ENCODE data around the gene TNS2. TPM values are rescaled to one million over a fixed set of nuclear protein-coding genes. Genes with fewer than 3 reads are reported as not detected.
A peak's percentile ranks its signal among the peaks of the same experiment; 100 is the strongest.

The TNS2 gene
- total RNA-seq, 1 experiment from 2014 or later, result 3.4 TPM

DNA sequence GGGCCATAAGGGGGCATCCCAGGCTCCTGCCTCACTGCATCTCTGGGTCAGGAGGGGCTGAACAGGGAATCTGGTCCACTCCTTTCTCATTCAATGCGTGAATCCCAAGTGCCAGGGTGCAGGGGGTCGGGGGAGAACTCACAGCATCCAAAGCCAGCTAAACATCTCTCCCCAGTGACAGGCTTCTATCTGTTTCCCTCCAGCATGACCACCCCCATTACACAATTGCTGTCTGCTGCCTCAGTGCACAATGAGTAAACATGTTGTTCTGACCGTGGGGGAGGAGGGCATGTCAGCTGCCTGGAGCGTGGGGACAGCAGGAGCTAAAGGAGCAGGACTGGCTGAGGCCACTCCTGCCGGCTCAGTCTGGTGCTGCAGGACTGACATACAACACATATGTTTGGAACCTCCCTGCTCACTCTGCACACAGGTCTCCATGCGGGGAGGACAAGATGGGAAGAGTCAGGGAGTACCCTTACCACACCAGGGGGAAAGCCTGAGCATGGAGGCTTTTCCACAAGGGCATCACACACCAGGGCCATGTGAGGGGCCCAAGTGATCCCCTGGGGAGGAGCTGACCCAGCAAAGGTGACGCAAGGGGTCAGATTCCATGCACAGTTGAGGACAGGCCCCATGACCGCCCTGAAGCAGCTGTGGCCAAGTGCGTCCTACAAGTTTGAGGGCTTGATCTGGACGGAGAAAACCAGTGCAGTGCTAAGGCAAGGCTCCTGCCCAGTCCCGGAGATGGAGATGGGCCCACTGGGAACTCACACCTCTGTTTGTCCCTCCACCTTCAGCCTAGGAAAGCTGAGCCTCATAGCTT, 1.4 kb downstream of the TNS2 start:
- DNase-seq (ENCODE audit: low spot score), result no peak
- peaks cover 55% of the 10 kb centered on the region for H3K4me1 ChIP-seq (ENCODE audit: insufficient read depth, low read length, poor library complexity, severe bottlenecking)
- BruUV-seq (replicated peaks), result no TSS peak
- H3K9me3 ChIP-seq (ENCODE audit: low read depth, low read length, poor library complexity, severe bottlenecking), result no peaks in the 10 kb centered on the region
- no peaks in the 10 kb centered on the region for H3K36me3 ChIP-seq (ENCODE audit: insufficient read depth, low read length, poor library complexity, severe bottlenecking)
- TF ChIP-seq EZH2 (IDR thresholded peaks at IDR 0.05; ENCODE audit: borderline replicate concordance, low read depth, low read length, poor library complexity, severe bottlenecking), result no peak
- TF ChIP-seq, protein P1, sequence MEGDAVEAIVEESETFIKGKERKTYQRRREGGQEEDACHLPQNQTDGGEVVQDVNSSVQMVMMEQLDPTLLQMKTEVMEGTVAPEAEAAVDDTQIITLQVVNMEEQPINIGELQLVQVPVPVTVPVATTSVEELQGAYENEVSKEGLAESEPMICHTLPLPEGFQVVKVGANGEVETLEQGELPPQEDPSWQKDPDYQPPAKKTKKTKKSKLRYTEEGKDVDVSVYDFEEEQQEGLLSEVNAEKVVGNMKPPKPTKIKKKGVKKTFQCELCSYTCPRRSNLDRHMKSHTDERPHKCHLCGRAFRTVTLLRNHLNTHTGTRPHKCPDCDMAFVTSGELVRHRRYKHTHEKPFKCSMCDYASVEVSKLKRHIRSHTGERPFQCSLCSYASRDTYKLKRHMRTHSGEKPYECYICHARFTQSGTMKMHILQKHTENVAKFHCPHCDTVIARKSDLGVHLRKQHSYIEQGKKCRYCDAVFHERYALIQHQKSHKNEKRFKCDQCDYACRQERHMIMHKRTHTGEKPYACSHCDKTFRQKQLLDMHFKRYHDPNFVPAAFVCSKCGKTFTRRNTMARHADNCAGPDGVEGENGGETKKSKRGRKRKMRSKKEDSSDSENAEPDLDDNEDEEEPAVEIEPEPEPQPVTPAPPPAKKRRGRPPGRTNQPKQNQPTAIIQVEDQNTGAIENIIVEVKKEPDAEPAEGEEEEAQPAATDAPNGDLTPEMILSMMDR (conservative IDR thresholded peaks at IDR 0.05; ENCODE audit: low read depth, low read length), result no peak
- no peak overlapping the region for H3K27ac ChIP-seq (ENCODE audit: low read depth, low read length, poor library complexity, severe bottlenecking)
- intact Hi-C loops (cut with micrococcal nuclease; ENCODE audit: unreplicated experiment), result no loop called here
- ChIA-PET CTCF (no interaction called here), POLR2A (ENCODE audit: low non-redundant PET) (no interaction called here)
- no peaks in the 10 kb centered on the region for H3K27me3 ChIP-seq (replicated peaks; ENCODE audit: insufficient read depth, low read depth, low read length, poor library complexity)
- H3K4me3 ChIP-seq (ENCODE audit: low read depth, low read length, poor library complexity, severe bottlenecking), result no peak overlapping the region

DNA sequence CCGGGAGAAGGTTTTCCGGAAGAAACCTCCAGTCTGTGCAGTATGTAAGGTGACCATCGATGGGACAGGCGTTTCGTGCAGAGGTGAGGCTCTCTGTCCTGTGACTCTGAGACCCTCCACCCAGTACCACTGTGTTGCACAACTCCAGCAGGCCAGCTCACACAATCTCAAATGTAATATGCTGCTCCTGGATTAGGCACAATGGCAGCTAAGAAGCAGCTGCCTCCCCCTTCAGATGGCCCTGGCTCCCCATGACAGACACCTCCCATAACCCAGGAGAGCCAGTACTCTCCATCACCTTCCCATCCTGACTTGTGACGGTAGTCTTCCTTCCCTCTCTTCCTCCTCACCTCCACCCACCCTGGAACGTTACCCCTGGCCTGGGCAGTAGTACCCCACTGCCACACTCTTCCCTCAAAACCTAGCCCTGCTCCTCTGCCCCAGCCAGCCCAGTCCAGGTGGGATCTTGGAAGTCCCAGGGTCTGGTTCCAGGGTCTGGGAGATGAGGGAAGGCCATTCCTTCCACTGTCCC, 2.1 kb downstream of the TNS2 start:
- BruUV-seq (replicated peaks), result TSS peak; percentile 38
- DNase-seq (ENCODE audit: low spot score), result no peak
- H3K27ac ChIP-seq (ENCODE audit: low read depth, low read length, poor library complexity, severe bottlenecking), result no peak overlapping the region
- H3K9me3 ChIP-seq (ENCODE audit: low read depth, low read length, poor library complexity, severe bottlenecking), result no peaks in the 10 kb centered on the region
- POLR2A ChIA-PET (ENCODE audit: low non-redundant PET), result no interaction called here
- no peaks in the 10 kb centered on the region for H3K36me3 ChIP-seq (ENCODE audit: insufficient read depth, low read length, poor library complexity, severe bottlenecking)
- peaks cover 55% of the 10 kb centered on the region for H3K4me1 ChIP-seq (ENCODE audit: insufficient read depth, low read length, poor library complexity, severe bottlenecking)
- no peaks in the 10 kb centered on the region for H3K27me3 ChIP-seq (replicated peaks; ENCODE audit: insufficient read depth, low read depth, low read length, poor library complexity)
- H3K4me3 ChIP-seq (ENCODE audit: low read depth, low read length, poor library complexity, severe bottlenecking), result no peak overlapping the region
- intact Hi-C loops (cut with micrococcal nuclease; ENCODE audit: unreplicated experiment), result no loop called here
- TF ChIP-seq, protein P1 (conservative IDR thresholded peaks at IDR 0.05; ENCODE audit: low read depth, low read length), result no peak
- TF ChIP-seq EZH2 (IDR thresholded peaks at IDR 0.05; ENCODE audit: borderline replicate concordance, low read depth, low read length, poor library complexity, severe bottlenecking), result no peak
- CTCF ChIA-PET, result no interaction called here

- H3K36me3 ChIP-seq (ENCODE audit: insufficient read depth, low read length, poor library complexity, severe bottlenecking), result no peaks in the 10 kb centered on the region
- no peak overlapping the region for H3K4me3 ChIP-seq (ENCODE audit: low read depth, low read length, poor library complexity, severe bottlenecking)
- DNase-seq (ENCODE audit: low spot score), result no peak
- no peaks in the 10 kb centered on the region for H3K9me3 ChIP-seq (ENCODE audit: low read depth, low read length, poor library complexity, severe bottlenecking)
- H3K27me3 ChIP-seq (replicated peaks; ENCODE audit: insufficient read depth, low read depth, low read length, poor library complexity), result no peaks in the 10 kb centered on the region
- no TSS peak for BruUV-seq (replicated peaks)
- no peak overlapping the region for H3K27ac ChIP-seq (ENCODE audit: low read depth, low read length, poor library complexity, severe bottlenecking)
- ChIA-PET CTCF (interaction anchor here (0.6 kb wide), 3 partner anchors 50 to 446 kb away, joined by 3 to 6 read pairs (median 5); no protein-coding TSS in a partner anchor), POLR2A (ENCODE audit: low non-redundant PET) (no interaction called here)
- H3K4me1 ChIP-seq (ENCODE audit: insufficient read depth, low read length, poor library complexity, severe bottlenecking), result peaks cover 52% of the 10 kb centered on the region
- TF ChIP-seq, protein P1 (conservative IDR thresholded peaks at IDR 0.05; ENCODE audit: low read depth, low read length), result no peak
- TF ChIP-seq EZH2 (IDR thresholded peaks at IDR 0.05; ENCODE audit: borderline replicate concordance, low read depth, low read length, poor library complexity, severe bottlenecking), result no peak
- intact Hi-C loops (cut with micrococcal nuclease; ENCODE audit: unreplicated experiment), result no loop called here
Observed at GRCh38 chr12:53052419-53053217, 2.8 kb downstream of the TNS2 start.

Data from A673 (cell line).